Activated CD4-positive, alpha-beta T cell treated with anti-CD3 and anti-CD28 coated beads, Interleukin-2, amount 10 ng/mL, durations not matched to agents 24 days and 14 days (primary cell): ENCODE measurements around the gene CPEB4. TPM values are rescaled to one million over a fixed set of nuclear protein-coding genes. Genes with fewer than 3 reads are reported as not detected.

Experiments
- DNase-seq: peaks from one replicate; pipeline ENCODE4 v3.0.0; 2022
- H3K27ac Mint-ChIP-seq: one replicate; pipeline ENCODE4 v1.8.0; 2022; ENCODE audit warnings: mild to moderate bottlenecking, mixed read lengths
- H3K27me3 Mint-ChIP-seq: one replicate; pipeline ENCODE4 v1.8.0; 2022; ENCODE audit warnings: mixed read lengths
- H3K36me3 Mint-ChIP-seq: one replicate; pipeline ENCODE4 v1.8.0; 2022; ENCODE audit warnings: low read depth, mild to moderate bottlenecking, mixed read lengths
- H3K4me1 Mint-ChIP-seq: one replicate; pipeline ENCODE4 v1.8.0; 2021; ENCODE audit warnings: mixed read lengths
- H3K4me3 Mint-ChIP-seq: one replicate; pipeline ENCODE4 v1.8.0; 2022; ENCODE audit warnings: mild to moderate bottlenecking, moderate library complexity, mixed read lengths
- H3K9me3 Mint-ChIP-seq: one replicate; pipeline ENCODE4 v1.8.0; 2021; ENCODE audit warnings: mixed read lengths
- intact Hi-C: fragments of 100-400 bp; cut with micrococcal nuclease; formaldehyde crosslinking; loops from one replicate; pipeline ENCODE4 v1.15.1; 2023
- total RNA-seq: library from RNA; stranded (reverse); gene quantifications from 2 replicates; pipeline ENCODE4 v1.2.3, GENCODE V29; 2022

Gene CPEB4
- total RNA-seq, 1 donor from 2014 or later: 8.8 TPM

GRCh38 chr5:173967241-173967640 is 79.1 kb downstream of the CPEB4 start:
- no peaks in the 10 kb centered on the region for H3K27me3 Mint-ChIP-seq
- no peak for DNase-seq
- H3K4me1 Mint-ChIP-seq: peaks cover 5% of the 10 kb centered on the region
- no peak overlapping the region for H3K27ac Mint-ChIP-seq
- no peaks in the 10 kb centered on the region for H3K36me3 Mint-ChIP-seq
- intact Hi-C loops: no loop called here
- H3K9me3 Mint-ChIP-seq: no peaks in the 10 kb centered on the region
- H3K4me3 Mint-ChIP-seq: no peak overlapping the region

- Mint-ChIP-seq H3K9me3 (no peaks in the 10 kb centered on the region), H3K27ac (no peak overlapping the region), H3K4me3 (no peak overlapping the region), H3K36me3 (no peaks in the 10 kb centered on the region), H3K4me1 (peaks cover 10% of the 10 kb centered on the region), H3K27me3 (no peaks in the 10 kb centered on the region)
- DNase-seq: no peak
- intact Hi-C loops: no loop called here
These were observed 80.1 kb downstream of the CPEB4 start for GRCh38 chr5:173968154-173968797.

GRCh38 chr5:173969167-173970049 is 81.3 kb downstream of the CPEB4 start:
- intact Hi-C loops: loop anchor here (5.0 kb wide), 2 partner anchors 52 to 82 kb away; partner anchors contain the start of gene CPEB4
- H3K36me3 Mint-ChIP-seq: no peaks in the 10 kb centered on the region
- no peak for DNase-seq
- H3K9me3 Mint-ChIP-seq: no peaks in the 10 kb centered on the region
- peaks cover 13% of the 10 kb centered on the region for H3K4me1 Mint-ChIP-seq
- no peak overlapping the region for H3K4me3 Mint-ChIP-seq
- H3K27me3 Mint-ChIP-seq: peaks cover 7% of the 10 kb centered on the region
- H3K27ac Mint-ChIP-seq: no peak overlapping the region

GRCh38 chr5:173970878-173971650 is 82.9 kb downstream of the CPEB4 start:
- Mint-ChIP-seq H3K27ac (no peak overlapping the region), H3K27me3 (peaks cover 15% of the 10 kb centered on the region), H3K9me3 (no peaks in the 10 kb centered on the region), H3K4me3 (no peak overlapping the region), H3K4me1 (peaks cover 13% of the 10 kb centered on the region), H3K36me3 (no peaks in the 10 kb centered on the region)
- DNase-seq: no peak
- intact Hi-C loops: loop anchor here (5.0 kb wide), 2 partner anchors 54 to 84 kb away; partner anchors contain the start of gene CPEB4

GRCh38 chr5:173971681-173972345 is 83.7 kb downstream of the CPEB4 start:
- H3K9me3 Mint-ChIP-seq: no peaks in the 10 kb centered on the region
- H3K27me3 Mint-ChIP-seq: peaks cover 23% of the 10 kb centered on the region
- H3K4me1 Mint-ChIP-seq: peaks cover 13% of the 10 kb centered on the region
- no peak for DNase-seq
- no peak overlapping the region for H3K4me3 Mint-ChIP-seq
- no peaks in the 10 kb centered on the region for H3K36me3 Mint-ChIP-seq
- H3K27ac Mint-ChIP-seq: no peak overlapping the region
- intact Hi-C loops: loop anchor here (5.0 kb wide), 2 partner anchors 55 to 85 kb away; partner anchors contain the start of gene CPEB4

- peaks cover 25% of the 10 kb centered on the region for H3K27me3 Mint-ChIP-seq
- H3K9me3 Mint-ChIP-seq: no peaks in the 10 kb centered on the region
- peaks cover 13% of the 10 kb centered on the region for H3K4me1 Mint-ChIP-seq
- no peak overlapping the region for H3K27ac Mint-ChIP-seq
- intact Hi-C loops: loop anchor here (5.0 kb wide), 2 partner anchors 55 to 85 kb away; partner anchors contain the start of gene CPEB4
- no peak for DNase-seq
- peak overlapping the region; percentile 84 for H3K4me3 Mint-ChIP-seq
- H3K36me3 Mint-ChIP-seq: no peaks in the 10 kb centered on the region
These were observed 84.4 kb downstream of the CPEB4 start for GRCh38 chr5:173972607-173972924.

GRCh38 chr5:173972925-173973615 is 84.9 kb downstream of the CPEB4 start:
- Mint-ChIP-seq H3K27ac (no peak overlapping the region), H3K4me3 (peak overlapping the region; percentile 84), H3K36me3 (no peaks in the 10 kb centered on the region), H3K27me3 (peaks cover 29% of the 10 kb centered on the region), H3K9me3 (no peaks in the 10 kb centered on the region), H3K4me1 (peaks cover 13% of the 10 kb centered on the region)
- intact Hi-C loops: loop anchor here (1.0 to 5.0 kb wide), 3 partner anchors 56 to 354 kb away; partner anchors contain the start of gene CPEB4
- DNase-seq: peak; percentile 91

- intact Hi-C loops: loop anchor here (1.0 to 5.0 kb wide), 3 partner anchors 56 to 354 kb away; partner anchors contain the start of gene CPEB4
- H3K4me3 Mint-ChIP-seq: peak overlapping the region; percentile 84
- no peak for DNase-seq
- H3K4me1 Mint-ChIP-seq: peaks cover 13% of the 10 kb centered on the region
- no peaks in the 10 kb centered on the region for H3K36me3 Mint-ChIP-seq
- H3K27me3 Mint-ChIP-seq: peaks cover 32% of the 10 kb centered on the region
- H3K9me3 Mint-ChIP-seq: no peaks in the 10 kb centered on the region
- H3K27ac Mint-ChIP-seq: no peak overlapping the region
These were observed 85.4 kb downstream of the CPEB4 start for GRCh38 chr5:173973616-173973969.

GRCh38 chr5:173974688-173975239 is 86.6 kb downstream of the CPEB4 start:
- Mint-ChIP-seq H3K4me1 (peaks cover 13% of the 10 kb centered on the region), H3K36me3 (no peaks in the 10 kb centered on the region), H3K27me3 (peaks cover 42% of the 10 kb centered on the region), H3K4me3 (no peak overlapping the region), H3K27ac (no peak overlapping the region), H3K9me3 (no peaks in the 10 kb centered on the region)
- DNase-seq: peak; percentile 43
- intact Hi-C loops: loop anchor here (5.0 kb wide), 2 partner anchors 57 to 87 kb away; partner anchors contain the start of gene CPEB4

- H3K27ac Mint-ChIP-seq: no peak overlapping the region
- H3K4me1 Mint-ChIP-seq: no peaks in the 10 kb centered on the region
- intact Hi-C loops: no loop called here
- H3K9me3 Mint-ChIP-seq: no peaks in the 10 kb centered on the region
- H3K4me3 Mint-ChIP-seq: no peak overlapping the region
- peak; percentile 31 for DNase-seq
- peaks cover 36% of the 10 kb centered on the region for H3K27me3 Mint-ChIP-seq
- H3K36me3 Mint-ChIP-seq: no peaks in the 10 kb centered on the region
These were observed 93.1 kb downstream of the CPEB4 start for GRCh38 chr5:173981185-173981761.

GRCh38 chr5:173984218-173984617 is 96.1 kb downstream of the CPEB4 start:
- DNase-seq: peak; percentile 23
- Mint-ChIP-seq H3K36me3 (no peaks in the 10 kb centered on the region), H3K4me3 (no peak overlapping the region), H3K9me3 (no peaks in the 10 kb centered on the region), H3K27ac (no peak overlapping the region), H3K4me1 (no peaks in the 10 kb centered on the region), H3K27me3 (peaks cover 15% of the 10 kb centered on the region)
- intact Hi-C loops: no loop called here
